IPS-18a (cell line): ENCODE results near the gene PEPD.

Experiments
- H3K27ac ChIP-seq: one replicate; pipeline ENCODE4 v1.5.1; 2013; ENCODE audit warnings: low read length
- H3K27me3 ChIP-seq: one replicate; pipeline ENCODE4 v1.6.1; 2013; ENCODE audit warnings: mild to moderate bottlenecking, low read length; ENCODE audit not compliant: control insufficient read depth, insufficient read depth
- H3K36me3 ChIP-seq: one replicate; pipeline ENCODE4 v1.6.1; 2013; ENCODE audit warnings: low read depth, low read length; ENCODE audit not compliant: control insufficient read depth
- H3K4me1 ChIP-seq: one replicate; pipeline ENCODE4 v1.6.1; 2013; ENCODE audit warnings: low read depth, low read length; ENCODE audit not compliant: control insufficient read depth
- H3K4me3 ChIP-seq: one replicate; pipeline ENCODE4 v1.5.1; 2013; ENCODE audit warnings: low read length
- H3K9ac ChIP-seq: one replicate; pipeline ENCODE4 v1.6.1; 2013; ENCODE audit warnings: mild to moderate bottlenecking, low read length, moderate library complexity
- H3K9me3 ChIP-seq: one replicate; pipeline ENCODE4 v1.6.1; 2013; ENCODE audit warnings: low read depth, low read length; ENCODE audit not compliant: control insufficient read depth

The PEPD gene

DNA sequence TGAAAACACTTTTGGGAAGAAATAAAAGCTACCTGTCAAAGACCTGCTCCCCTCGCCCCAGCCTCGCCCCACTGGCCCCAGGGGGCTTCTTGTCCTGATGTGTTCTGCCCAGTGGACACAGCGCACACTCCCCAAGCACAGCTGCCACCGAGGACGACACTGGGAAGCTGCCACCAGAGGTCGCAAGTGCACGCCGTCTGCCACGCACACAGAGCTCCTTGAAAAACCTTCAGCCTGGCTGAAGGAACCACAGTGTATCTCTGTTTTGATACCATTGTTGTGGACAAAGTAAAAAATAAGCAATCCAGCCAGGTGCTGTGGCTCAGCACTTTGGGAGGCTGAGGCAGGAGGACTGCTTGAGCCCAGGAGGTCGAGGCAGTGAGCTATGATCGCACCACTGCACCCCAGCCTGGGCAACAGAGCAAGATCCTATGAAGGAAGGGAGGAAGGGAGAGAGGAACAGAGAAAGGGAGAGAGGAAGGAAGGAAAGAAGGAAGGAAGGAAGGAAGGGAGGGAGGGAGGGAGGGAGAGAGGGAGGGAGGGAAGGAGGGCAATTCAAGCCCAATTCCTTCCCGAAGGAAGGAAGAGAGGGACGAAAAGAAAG is 90.8 kb downstream of the PEPD start:
- no peak overlapping the region for H3K27ac ChIP-seq
- no peak overlapping the region for H3K9ac ChIP-seq
- H3K4me3 ChIP-seq: no peak overlapping the region
- no peaks in the 10 kb centered on the region for H3K4me1 ChIP-seq
- no peaks in the 10 kb centered on the region for H3K36me3 ChIP-seq
- H3K27me3 ChIP-seq: no peaks in the 10 kb centered on the region
- H3K9me3 ChIP-seq: no peaks in the 10 kb centered on the region

DNA sequence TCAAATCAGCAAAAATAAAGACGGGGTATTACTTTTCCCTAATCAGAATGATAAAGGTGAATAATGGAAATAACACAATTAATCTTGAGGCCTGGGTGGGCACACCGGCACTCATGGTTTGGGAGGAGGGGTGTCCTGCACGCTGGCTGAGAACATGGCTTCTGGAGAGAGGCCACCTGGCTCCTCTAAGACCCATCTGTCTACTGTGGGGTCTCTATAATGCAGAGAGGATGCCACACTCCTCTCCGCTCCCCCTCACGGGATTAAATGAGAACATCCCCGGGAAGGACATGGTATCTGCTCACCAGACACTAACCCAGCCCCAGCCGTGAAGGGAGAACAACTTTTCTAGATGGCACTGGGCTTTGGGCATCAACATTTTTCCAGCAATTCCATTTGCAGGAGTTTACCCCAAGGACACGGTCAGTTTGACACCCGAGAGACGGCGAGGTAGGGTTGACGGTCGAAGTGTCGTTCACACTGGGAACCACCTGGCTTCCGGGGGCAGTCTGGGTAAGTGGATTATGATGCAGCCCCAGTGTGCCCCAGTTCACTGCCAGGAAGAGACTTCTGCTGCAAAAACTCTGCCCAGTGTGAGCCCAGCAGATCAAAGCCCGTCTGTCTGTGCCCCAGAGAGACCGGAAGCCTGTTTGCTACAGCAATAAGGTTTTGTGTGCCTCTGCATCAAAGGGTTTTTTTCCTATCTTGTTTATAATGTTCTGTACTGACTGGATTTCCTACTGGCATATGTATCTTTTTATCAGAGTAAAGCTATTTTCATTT is 91.5 kb downstream of the PEPD start:
- Histone ChIP-seq H3K9ac (no peak overlapping the region), H3K4me3 (no peak overlapping the region), H3K4me1 (no peaks in the 10 kb centered on the region), H3K9me3 (no peaks in the 10 kb centered on the region), H3K27me3 (no peaks in the 10 kb centered on the region), H3K36me3 (no peaks in the 10 kb centered on the region), H3K27ac (no peak overlapping the region)

DNA sequence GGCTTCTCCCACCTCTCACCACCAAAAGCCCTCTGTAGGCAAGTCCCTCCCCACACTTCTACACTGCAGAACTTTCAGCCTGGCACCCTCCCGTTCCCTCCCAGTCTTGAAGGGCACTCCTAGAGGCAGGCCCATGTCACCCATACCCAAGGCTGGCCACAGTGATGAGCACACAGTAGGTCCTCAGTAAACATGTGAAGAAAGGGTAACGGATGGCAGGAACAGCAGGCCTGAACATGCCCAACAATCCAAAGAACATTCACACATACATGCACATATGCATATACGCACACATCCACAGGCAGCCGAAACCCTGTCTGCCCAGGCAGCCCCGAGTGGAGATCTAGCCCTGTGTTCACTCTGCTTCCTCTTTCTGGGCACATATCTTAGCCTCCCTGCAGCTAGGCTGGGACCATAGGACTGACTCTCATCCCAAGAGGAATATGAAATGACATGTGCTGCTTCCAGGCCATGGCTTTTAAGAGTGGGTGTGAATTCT is 92.9 kb downstream of the PEPD start:
- Histone ChIP-seq H3K27ac (no peak overlapping the region), H3K9ac (no peak overlapping the region), H3K36me3 (no peaks in the 10 kb centered on the region), H3K27me3 (no peaks in the 10 kb centered on the region), H3K4me3 (no peak overlapping the region), H3K9me3 (no peaks in the 10 kb centered on the region), H3K4me1 (no peaks in the 10 kb centered on the region)

DNA sequence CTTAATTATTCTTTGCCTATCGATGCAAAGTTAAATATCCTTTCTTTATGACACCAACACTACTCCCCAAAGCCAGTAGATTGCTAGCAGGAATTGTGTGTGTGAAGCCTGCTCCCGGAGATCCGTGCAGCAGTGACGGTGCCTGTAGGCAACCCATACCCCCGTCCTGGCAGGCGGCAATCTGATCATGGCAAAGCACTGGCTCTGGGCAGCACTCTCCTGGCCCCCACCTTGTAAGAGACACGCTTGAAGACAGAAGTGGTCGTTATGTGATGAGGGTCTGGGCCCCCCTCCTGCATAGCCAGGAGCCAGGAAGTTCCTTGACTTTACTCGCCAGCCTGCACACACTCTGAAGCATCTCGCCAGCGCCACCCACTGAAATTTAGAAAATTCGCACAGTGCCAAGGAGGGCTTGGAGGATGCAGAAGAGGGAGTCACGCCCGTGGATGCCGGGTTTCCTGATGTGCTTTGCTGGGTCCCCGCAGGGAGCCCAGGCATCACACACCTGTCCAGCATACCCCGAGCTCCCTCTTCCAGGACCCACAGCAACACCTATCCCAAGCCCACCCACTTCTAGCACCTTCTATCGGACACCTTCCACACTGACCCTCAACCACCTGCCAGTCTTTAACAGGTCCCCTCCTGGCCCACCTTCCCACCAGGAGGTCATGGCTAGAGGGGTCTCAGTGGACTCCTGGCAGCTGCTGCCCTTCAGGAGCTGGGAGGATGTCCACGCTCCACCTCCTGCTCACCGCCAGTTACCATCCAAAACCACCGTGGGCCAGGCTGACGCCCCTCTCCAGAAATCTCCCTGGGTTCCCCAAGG is 93.6 kb downstream of the PEPD start:
- H3K4me1 ChIP-seq: no peaks in the 10 kb centered on the region
- H3K4me3 ChIP-seq: no peak overlapping the region
- no peaks in the 10 kb centered on the region for H3K36me3 ChIP-seq
- no peak overlapping the region for H3K9ac ChIP-seq
- H3K9me3 ChIP-seq: no peaks in the 10 kb centered on the region
- H3K27me3 ChIP-seq: no peaks in the 10 kb centered on the region
- H3K27ac ChIP-seq: no peak overlapping the region

DNA sequence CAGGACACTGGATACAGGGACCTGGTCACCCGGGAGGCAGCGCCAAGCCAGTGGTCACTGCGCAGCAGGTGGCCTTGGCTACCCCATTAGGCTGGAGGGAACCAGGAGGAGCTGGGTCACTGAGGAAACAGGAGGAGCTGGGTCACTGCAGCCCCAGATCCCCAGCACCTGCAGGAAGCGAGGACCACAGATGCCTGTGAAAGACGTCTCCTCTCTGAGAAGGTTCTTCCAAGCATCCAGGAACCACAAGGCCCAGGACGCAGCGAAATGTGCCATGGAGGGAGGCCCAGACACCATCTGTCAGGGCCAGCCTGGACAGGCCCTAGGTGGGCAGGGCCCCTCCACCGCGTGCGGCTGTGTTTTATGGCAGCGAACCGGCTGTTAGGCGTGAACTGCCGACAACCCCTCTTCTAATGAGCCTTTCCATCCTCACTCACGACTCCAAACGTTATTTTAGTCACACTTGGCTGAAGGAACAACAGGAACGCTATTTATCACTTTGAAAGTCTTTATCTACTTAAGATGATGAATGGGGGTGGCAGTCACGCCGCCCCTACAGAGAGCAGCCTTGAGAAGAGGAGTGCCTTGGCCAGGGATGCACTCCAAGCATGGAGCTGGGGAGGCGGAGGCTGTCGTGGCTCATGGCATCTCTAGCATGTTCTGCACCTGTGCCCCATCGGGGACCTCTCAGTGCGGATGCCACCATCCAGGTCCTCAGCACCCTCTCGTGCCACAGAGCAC is 94.8 kb downstream of the PEPD start:
- no peak overlapping the region for H3K27ac ChIP-seq

DNA sequence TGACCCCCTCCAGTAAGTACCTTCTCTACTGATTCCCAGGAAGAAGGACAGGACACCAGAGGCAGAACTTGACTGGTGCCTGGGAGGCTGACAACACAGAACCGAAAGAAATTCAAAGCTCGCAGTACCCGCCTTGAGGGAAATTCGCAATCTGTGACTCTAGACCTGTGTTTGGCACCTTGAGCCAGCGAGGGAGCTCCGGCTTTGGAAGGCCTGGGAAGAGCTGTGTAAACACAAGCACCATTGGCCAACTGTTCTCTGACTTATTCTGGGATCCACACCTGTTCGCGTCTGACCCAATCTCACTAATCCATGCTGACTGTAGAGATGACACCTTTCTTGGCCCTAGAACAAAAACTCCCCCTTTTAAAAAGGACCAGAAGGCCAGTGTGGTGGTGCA is 97.4 kb downstream of the PEPD start:
- H3K27ac ChIP-seq: no peak overlapping the region
- no peaks in the 10 kb centered on the region for H3K36me3 ChIP-seq
- H3K9ac ChIP-seq: no peak overlapping the region
- H3K4me1 ChIP-seq: peaks cover 8% of the 10 kb centered on the region
- no peaks in the 10 kb centered on the region for H3K9me3 ChIP-seq
- H3K4me3 ChIP-seq: no peak overlapping the region
- H3K27me3 ChIP-seq: no peaks in the 10 kb centered on the region

More for the DNA sequence above, 94.8 kb downstream of the PEPD start:
- H3K9me3 ChIP-seq: no peaks in the 10 kb centered on the region
- H3K4me1 ChIP-seq: no peaks in the 10 kb centered on the region
- no peak overlapping the region for H3K9ac ChIP-seq
- no peaks in the 10 kb centered on the region for H3K27me3 ChIP-seq
- no peaks in the 10 kb centered on the region for H3K36me3 ChIP-seq
- H3K4me3 ChIP-seq: no peak overlapping the region

DNA sequence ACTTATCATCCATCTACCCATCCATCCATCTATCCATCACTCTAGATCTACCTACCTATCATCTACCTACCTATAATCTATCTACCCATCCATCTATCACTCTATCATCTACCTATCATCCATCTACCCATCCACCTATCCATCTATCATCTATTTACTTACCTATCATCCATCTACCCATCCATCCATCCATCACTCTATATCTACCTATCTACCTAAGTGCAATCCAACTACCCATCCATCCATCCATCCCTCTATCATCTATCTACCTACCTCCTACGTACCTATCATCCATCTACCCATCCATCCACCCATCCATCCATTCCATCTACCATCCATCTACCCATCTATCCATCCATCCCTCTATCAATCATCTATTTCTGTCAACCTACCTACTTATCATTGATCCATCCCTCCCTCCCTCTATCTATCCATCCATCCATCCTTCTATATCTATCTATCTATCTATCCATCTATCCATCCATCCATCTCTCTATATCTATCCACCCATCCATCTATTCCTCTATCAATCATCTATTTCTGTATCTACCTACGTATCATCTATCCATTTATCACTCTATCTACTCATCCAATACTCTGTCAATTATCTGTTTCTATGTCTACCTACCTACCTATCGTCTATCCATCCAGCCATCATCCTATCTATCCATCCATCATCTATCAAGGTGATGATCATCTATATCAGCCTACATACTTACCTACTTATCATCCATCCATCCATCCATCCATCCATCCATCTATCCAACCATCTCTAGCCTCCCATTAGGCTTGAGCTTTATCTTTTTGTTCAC is 99.0 kb downstream of the PEPD start:
- Histone ChIP-seq H3K4me1 (peaks cover 8% of the 10 kb centered on the region), H3K27ac (no peak overlapping the region), H3K9ac (no peak overlapping the region), H3K36me3 (no peaks in the 10 kb centered on the region), H3K9me3 (no peaks in the 10 kb centered on the region), H3K4me3 (no peak overlapping the region), H3K27me3 (no peaks in the 10 kb centered on the region)

DNA sequence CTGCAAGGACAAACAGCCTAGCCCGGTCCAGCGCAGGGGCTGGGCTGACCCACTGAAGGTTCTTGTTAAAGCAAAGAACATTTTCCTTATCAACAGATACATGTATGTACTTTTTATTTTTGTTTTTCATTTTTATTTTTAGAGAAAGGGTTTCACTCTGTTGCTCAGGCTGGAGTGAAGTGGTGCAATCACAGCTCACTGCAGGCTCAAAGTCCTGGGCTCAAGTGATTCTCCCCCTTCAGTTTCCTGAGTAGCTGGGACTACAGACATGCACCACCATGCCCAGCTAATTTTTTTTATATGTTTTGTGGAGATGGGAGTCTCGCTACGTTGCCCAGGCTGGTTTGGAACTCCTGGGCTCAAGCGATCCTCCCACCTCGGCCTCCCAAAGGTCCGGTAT is 100.2 kb downstream of the PEPD start:
- H3K9ac ChIP-seq: no peak overlapping the region
- no peaks in the 10 kb centered on the region for H3K9me3 ChIP-seq
- no peaks in the 10 kb centered on the region for H3K36me3 ChIP-seq
- H3K4me3 ChIP-seq: no peak overlapping the region
- peaks cover 8% of the 10 kb centered on the region for H3K4me1 ChIP-seq
- no peak overlapping the region for H3K27ac ChIP-seq
- H3K27me3 ChIP-seq: no peaks in the 10 kb centered on the region

DNA sequence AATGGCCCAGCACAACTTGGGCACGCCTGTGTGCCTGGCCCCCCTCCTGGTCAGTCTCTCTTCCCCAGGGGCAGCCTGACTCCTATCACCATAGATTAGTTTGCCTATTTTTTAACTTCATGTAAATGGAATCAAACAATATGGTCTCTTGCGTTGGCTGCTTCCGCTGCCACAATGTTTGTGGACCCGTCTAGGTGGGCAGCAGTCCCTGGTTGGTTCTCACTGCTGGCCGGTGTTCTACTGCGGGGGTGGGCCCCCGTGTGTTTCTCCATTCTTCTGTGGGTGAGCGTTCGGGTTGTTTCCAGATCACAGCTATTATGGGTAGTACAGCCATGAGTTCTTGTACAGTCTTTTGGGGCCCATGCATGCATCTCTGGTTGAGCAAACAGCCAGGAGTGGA is 100.8 kb downstream of the PEPD start:
- Histone ChIP-seq H3K9me3 (no peaks in the 10 kb centered on the region), H3K36me3 (no peaks in the 10 kb centered on the region), H3K9ac (no peak overlapping the region), H3K4me1 (peaks cover 8% of the 10 kb centered on the region), H3K27ac (no peak overlapping the region), H3K4me3 (no peak overlapping the region), H3K27me3 (no peaks in the 10 kb centered on the region)

DNA sequence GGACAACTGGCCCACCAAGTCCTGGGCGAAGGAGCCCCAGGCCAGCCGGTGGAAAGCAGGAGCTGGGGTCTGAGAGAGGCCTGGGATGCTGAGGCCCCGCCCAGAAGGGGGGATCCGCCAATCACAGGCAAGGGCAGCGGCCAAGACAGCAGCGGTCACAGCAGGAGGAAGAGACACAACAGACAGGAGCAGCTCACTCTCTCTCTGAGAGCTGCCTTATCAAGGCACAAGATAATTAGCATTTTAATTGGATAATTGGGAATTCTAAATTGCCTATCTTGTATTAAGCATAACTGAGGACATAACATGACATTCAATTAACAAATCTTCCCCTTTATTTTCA is 101.8 kb downstream of the PEPD start:
- Histone ChIP-seq H3K4me3 (no peak overlapping the region), H3K9ac (no peak overlapping the region), H3K36me3 (no peaks in the 10 kb centered on the region), H3K27me3 (no peaks in the 10 kb centered on the region), H3K4me1 (peaks cover 8% of the 10 kb centered on the region), H3K9me3 (no peaks in the 10 kb centered on the region), H3K27ac (no peak overlapping the region)
